Transverse colon (tissue), 4 donors: ENCODE measurements around the gene MGAT4A. TPM values are rescaled to one million over a fixed set of nuclear protein-coding genes. Genes with fewer than 3 reads are reported as not detected.

Source experiments
- DNase-seq: peaks from one replicate; pipeline ENCODE4 v3.0.0-alpha.2; 2019
- H3K27ac ChIP-seq, 4 donors: fragments of 200-600 bp; sonication (generic); 2 replicates each; pipeline ENCODE4 v1.5.1; 2016 to 2018; ENCODE audit warnings: inconsistent platforms in 4 of 4
- H3K27me3 ChIP-seq: fragments of 200-600 bp; sonication (generic); 2 replicates; pipeline ENCODE4 v1.5.1; 2017; ENCODE audit warnings: inconsistent platforms
- H3K36me3 ChIP-seq, 4 donors: fragments of 200-600 bp; sonication (generic); 2 replicates each; pipeline ENCODE4 v1.5.1; 2017 to 2019; ENCODE audit warnings: inconsistent platforms in 4 of 4
- H3K4me1 ChIP-seq, 4 donors: fragments of 200-600 bp; sonication (generic); 2 replicates each; pipeline ENCODE4 v1.5.1; 2017 to 2020; ENCODE audit warnings: inconsistent platforms in 4 of 4
- H3K4me3 ChIP-seq, 4 donors: fragments of 200-600 bp; sonication (generic); 1 replicate in 1 of 4; 2 replicates in 3 of 4; pipeline versions ENCODE4 v1.5.1 to v1.6.1; 2017 to 2019; ENCODE audit warnings: inconsistent platforms in 4 of 4
- H3K9me3 ChIP-seq, 2 donors: fragments of 200-600 bp; sonication (generic); 2 replicates each; pipeline ENCODE4 v1.5.1; 2017 to 2019; ENCODE audit warnings: inconsistent platforms in 2 of 2
- EP300 ChIP-seq: sonication (generic); formaldehyde crosslinking; IDR thresholded peaks from one replicate; pipeline ENCODE4 v1.6.1; 2017; ENCODE audit warnings: antibody characterized with exemption, low read depth
- POLR2A ChIP-seq: fragments of 450-650 bp; IDR thresholded peaks from one replicate; pipeline ENCODE4 v1.6.1; 2016; ENCODE audit warnings: antibody characterized with exemption, mild to moderate bottlenecking, moderate library complexity
- POLR2AphosphoS5 ChIP-seq, 3 donors: sonication (generic); formaldehyde crosslinking; IDR thresholded peaks; one replicate each; pipeline ENCODE4 v1.6.1; 2016; ENCODE audit warnings: antibody characterized with exemption in 3 of 3
- WGBS, 2 donors: methylation state at CpG; one replicate each; pipeline ENCODE4 v1.1.5; 2018; ENCODE audit warnings: low coverage in 1 of 2; 5-methylcytosine and 5-hydroxymethylcytosine counted together
- in situ Hi-C, 4 donors: fragments of 200-750 bp; cut with MboI; loops; one replicate each; pipeline versions ENCODE4 v1.15.0 to v1.15.1; 2017; ENCODE audit warnings: low sequenced_read_pairs in 3 of 4, low pct_ligation_motif_present in 1 of 4, low pct_unique_long_range_greater_than_20kb in 1 of 4
- intact Hi-C: fragments of 100-400 bp; cut with DNase I; formaldehyde crosslinking; loops from one replicate; pipeline ENCODE4 v1.15.1; 2023; ENCODE audit warnings: low total_unique reads
- total RNA-seq, 4 donors: library from RNA; depleted of rRNA; stranded (reverse); fragments of >200 nt; gene quantifications; one replicate each; pipeline ENCODE4 v1.1.0, GENCODE V29; 2016
- TF ChIP-seq, protein P1 (sequence below), 5 experiments: fragments of 200-600 bp in 3 of 5; fragments of 450-650 bp in 2 of 5; sonication (generic) in 3 of 5; IDR thresholded peaks; 1 replicate in 2 of 5; 2 replicates in 3 of 5; pipeline ENCODE4 v1.5.1; 2016 to 2017; ENCODE audit warnings: antibody characterized with exemption in 5 of 5, inconsistent platforms in 3 of 5, mild to moderate bottlenecking in 2 of 5, moderate library complexity in 1 of 5

MGAT4A gene
- total RNA-seq, 4 donors from 2014 or later: 29.9 to 237 (median 124) TPM

DNA sequence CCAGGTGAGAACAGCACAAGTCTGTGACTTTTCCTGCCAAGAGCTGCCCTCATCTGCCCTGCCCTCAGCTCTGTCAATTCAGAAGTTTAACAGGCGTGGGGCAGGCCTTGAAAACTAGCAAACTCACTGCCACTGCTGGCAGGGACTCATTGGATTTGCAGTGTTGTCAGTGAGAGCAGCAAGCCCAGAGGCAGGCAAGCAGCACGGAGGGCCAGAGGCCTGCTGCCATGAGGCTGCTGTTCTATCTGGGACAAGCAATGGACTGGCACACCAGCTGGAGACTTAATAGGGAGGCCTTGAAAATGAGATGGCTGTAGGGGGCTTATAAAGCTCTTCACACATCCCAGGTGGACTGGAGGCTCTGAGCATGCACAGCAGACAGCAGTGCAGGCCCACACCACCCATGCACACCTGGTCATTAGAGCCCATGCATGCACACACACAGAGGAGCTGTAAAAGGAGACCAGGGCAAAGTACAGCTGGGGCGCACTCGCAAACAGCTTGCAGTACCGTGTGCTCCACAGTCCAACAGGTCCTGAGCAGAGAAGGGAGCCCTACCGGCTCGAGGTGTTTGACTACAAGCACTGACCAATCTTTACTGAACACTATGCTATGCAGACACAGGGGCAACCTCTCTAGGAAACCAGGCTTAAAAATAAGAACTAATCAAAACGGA is 28.7 kb downstream of the MGAT4A start:
- Histone ChIP-seq H3K4me1 (peaks cover 33 to 94% (median 73%) of the 10 kb centered on the region in 4 donors), H3K27me3 (no peaks in the 10 kb centered on the region), H3K4me3 (peak overlapping the region in 2 of 4 donors; percentile 14 to 33), H3K36me3 (no peaks in the 10 kb centered on the region), H3K9me3 (no peaks in the 10 kb centered on the region), H3K27ac (peak overlapping the region; percentile 72 to 89 (median 82))
- DNase-seq: peak; percentile 84
- in situ Hi-C loops: no loop called here
- 28 to 31% methylated on average over 4 to 6 of the region's 8 CpGs for WGBS, 2 donors
- intact Hi-C loops: no loop called here
- TF ChIP-seq EP300 (no peak), POLR2A (peak; percentile 63), POLR2AphosphoS5 (IDR thresholded peaks at IDR 0.05) (peak; percentile 22 to 82 (median 66))
- TF ChIP-seq, protein P1, sequence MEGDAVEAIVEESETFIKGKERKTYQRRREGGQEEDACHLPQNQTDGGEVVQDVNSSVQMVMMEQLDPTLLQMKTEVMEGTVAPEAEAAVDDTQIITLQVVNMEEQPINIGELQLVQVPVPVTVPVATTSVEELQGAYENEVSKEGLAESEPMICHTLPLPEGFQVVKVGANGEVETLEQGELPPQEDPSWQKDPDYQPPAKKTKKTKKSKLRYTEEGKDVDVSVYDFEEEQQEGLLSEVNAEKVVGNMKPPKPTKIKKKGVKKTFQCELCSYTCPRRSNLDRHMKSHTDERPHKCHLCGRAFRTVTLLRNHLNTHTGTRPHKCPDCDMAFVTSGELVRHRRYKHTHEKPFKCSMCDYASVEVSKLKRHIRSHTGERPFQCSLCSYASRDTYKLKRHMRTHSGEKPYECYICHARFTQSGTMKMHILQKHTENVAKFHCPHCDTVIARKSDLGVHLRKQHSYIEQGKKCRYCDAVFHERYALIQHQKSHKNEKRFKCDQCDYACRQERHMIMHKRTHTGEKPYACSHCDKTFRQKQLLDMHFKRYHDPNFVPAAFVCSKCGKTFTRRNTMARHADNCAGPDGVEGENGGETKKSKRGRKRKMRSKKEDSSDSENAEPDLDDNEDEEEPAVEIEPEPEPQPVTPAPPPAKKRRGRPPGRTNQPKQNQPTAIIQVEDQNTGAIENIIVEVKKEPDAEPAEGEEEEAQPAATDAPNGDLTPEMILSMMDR (IDR thresholded peaks at IDR 0.05): no peak

DNA sequence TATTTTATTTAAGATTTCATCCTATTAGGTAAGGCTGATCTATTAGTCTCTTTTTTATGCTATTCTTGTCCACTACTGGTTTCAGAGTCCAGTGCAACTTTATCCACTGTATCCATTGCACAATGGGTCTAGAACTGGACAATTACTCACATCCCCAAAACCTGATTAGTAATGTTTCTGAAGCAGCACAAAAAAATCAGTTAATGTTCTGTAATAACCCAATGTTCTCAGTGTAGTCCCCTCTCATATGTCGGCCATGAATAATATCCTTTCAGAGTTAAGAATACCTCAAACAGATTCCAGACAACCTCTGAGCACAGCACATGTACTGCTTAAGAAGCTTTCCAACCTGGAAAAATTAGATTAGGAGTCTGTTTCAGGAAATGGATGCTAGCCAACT is 29.7 kb downstream of the MGAT4A start:
- H3K27me3 ChIP-seq: no peaks in the 10 kb centered on the region
- 56% methylated on average over 1 of the region's 1 CpG; no CpG with 5 or more reads in 1 of the 2 donors for WGBS, 2 donors
- H3K27ac ChIP-seq: peak overlapping the region; percentile 72 to 89 (median 82)
- no peak for DNase-seq
- intact Hi-C loops (no loop called here), in situ Hi-C loops (no loop called here)
- H3K9me3 ChIP-seq: no peaks in the 10 kb centered on the region
- no peaks in the 10 kb centered on the region for H3K36me3 ChIP-seq
- TF ChIP-seq POLR2A (no peak), POLR2AphosphoS5 (IDR thresholded peaks at IDR 0.05) (peak in 1 of 3 donors; percentile 22), EP300 (no peak)
- TF ChIP-seq, protein P1 (IDR thresholded peaks at IDR 0.05): no peak
- H3K4me1 ChIP-seq: peaks cover 32 to 97% (median 72%) of the 10 kb centered on the region in 4 donors
- H3K4me3 ChIP-seq: no peak overlapping the region

DNA sequence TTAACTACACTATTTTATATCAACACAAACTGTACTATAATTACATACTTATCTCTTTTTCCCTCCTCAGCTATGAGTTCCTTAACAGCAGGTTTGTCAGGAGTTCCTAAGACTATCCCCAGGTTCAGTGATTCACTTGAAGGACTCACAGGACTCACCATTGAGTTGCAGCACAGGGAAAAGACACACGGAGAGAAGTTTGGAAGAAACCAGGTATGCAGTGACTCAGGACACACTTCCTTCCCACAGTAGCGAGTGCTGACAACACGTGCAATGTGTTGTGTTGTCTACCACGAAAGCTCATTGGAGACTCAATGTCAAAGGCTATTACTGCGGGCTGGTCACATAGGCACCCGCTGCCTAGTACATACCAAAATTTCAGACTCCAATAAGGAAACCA is 32.0 kb downstream of the MGAT4A start:
- Histone ChIP-seq H3K27ac (peak overlapping the region in 3 of 4 donors; percentile 23 to 47 (median 36)), H3K36me3 (no peaks in the 10 kb centered on the region), H3K27me3 (no peaks in the 10 kb centered on the region), H3K9me3 (no peaks in the 10 kb centered on the region), H3K4me3 (no peak overlapping the region), H3K4me1 (peaks cover 32 to 86% (median 64%) of the 10 kb centered on the region in 4 donors)
- WGBS, 2 donors: 80 to 84% methylated on average over 1 to 6 of the region's 6 CpGs
- in situ Hi-C loops (no loop called here), intact Hi-C loops (no loop called here)
- TF ChIP-seq, protein P1 (IDR thresholded peaks at IDR 0.05): no peak
- no peak for TF ChIP-seq POLR2AphosphoS5 (IDR thresholded peaks at IDR 0.05)
- no peak for TF ChIP-seq POLR2A
- TF ChIP-seq EP300: no peak
- no peak for DNase-seq

DNA sequence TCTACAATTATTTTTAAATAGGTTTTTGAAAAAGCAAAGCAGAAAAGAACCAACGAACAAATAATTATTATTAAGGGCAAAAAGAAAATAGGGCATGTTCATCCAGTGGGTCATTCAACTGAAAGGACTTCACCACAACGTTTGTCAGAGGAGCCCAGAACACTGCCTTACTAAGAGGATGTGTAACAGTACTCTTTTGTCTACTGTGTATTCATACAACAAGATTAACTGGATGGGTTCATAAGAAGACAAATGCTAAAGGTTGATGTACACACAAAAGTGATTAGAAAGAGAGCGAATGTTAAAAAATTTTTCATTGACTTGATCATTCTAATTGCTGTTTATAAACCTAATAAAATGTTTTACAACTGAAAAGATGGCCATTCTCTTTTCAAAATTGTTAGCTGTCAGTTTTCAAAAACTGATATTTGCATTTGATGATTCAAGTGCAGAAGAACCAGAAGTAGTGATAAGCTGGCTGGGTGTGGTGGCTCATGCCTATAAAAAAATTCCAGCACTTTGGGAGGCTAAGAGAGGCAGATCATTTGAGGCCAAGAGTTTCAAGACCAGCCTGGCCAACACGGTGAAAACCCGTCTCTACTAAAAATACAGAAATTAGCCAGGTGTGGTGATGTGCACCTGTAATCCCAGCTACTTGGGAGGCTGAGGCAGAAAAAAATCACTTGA is 33.1 kb downstream of the MGAT4A start:
- DNase-seq: peak; percentile 24
- H3K36me3 ChIP-seq: no peaks in the 10 kb centered on the region
- H3K27ac ChIP-seq: peak overlapping the region in 1 of 4 donors; percentile 36
- no peaks in the 10 kb centered on the region for H3K27me3 ChIP-seq
- intact Hi-C loops: no loop called here
- no peak overlapping the region for H3K4me3 ChIP-seq
- peaks cover 24 to 75% (median 53%) of the 10 kb centered on the region in 4 donors for H3K4me1 ChIP-seq
- TF ChIP-seq POLR2AphosphoS5 (IDR thresholded peaks at IDR 0.05): no peak
- TF ChIP-seq POLR2A: no peak
- no peak for TF ChIP-seq EP300
- TF ChIP-seq, protein P1 (IDR thresholded peaks at IDR 0.05): no peak
- no peaks in the 10 kb centered on the region for H3K9me3 ChIP-seq
- in situ Hi-C loops: no loop called here
- 44 to 64% methylated on average over 3 to 5 of the region's 5 CpGs for WGBS, 2 donors
